Testis (tissue), 3 donors: ENCODE data around the gene FMNL2. TPM values are rescaled to one million over a fixed set of nuclear protein-coding genes. Genes with fewer than 3 reads are reported as not detected.
A peak's percentile ranks its signal among the peaks of the same experiment; 100 is the strongest.

Source experiments
- DNase-seq: peaks from one replicate; pipeline ENCODE4 v3.0.0-alpha.2; 2019
- H3K27ac ChIP-seq, 2 donors: fragments of 200-600 bp; sonication (generic); one replicate each; pipeline ENCODE4 v1.5.1; 2019
- H3K27me3 ChIP-seq: fragments of 200-600 bp; sonication (generic); one replicate; pipeline ENCODE4 v1.5.1; 2019
- H3K36me3 ChIP-seq: fragments of 200-600 bp; sonication (generic); one replicate; pipeline ENCODE4 v1.5.1; 2017; ENCODE audit warnings: low read depth; ENCODE audit errors: missing control alignments
- H3K4me1 ChIP-seq: fragments of 200-600 bp; sonication (generic); one replicate; pipeline ENCODE4 v1.5.1; 2019
- H3K4me3 ChIP-seq, 2 donors: fragments of 200-600 bp; sonication (generic); one replicate each; pipeline ENCODE4 v1.5.1; 2017 to 2019
- H3K9me3 ChIP-seq: fragments of 200-600 bp; sonication (generic); one replicate; pipeline ENCODE4 v1.5.1; 2017
- CTCF ChIP-seq, 3 experiments: fragments of 450-650 bp in 2 of 3; fragments of 200-600 bp in 1 of 3; sonication (generic) in 1 of 3; IDR thresholded peaks; one replicate each; pipeline ENCODE4 v1.5.1; 2016 to 2019; ENCODE audit warnings: antibody characterized with exemption in 3 of 3, mild to moderate bottlenecking in 2 of 3, moderate library complexity in 1 of 3
- POLR2A ChIP-seq: fragments of 450-650 bp; IDR thresholded peaks from one replicate; pipeline ENCODE4 v1.6.1; 2017; ENCODE audit warnings: antibody characterized with exemption, mild to moderate bottlenecking, moderate library complexity
- WGBS, 2 donors: methylation state at CpG; one replicate each; pipeline ENCODE4 v1.1.5; 2018; 5-methylcytosine and 5-hydroxymethylcytosine counted together
- intact Hi-C: fragments of 100-400 bp; cut with DNase I; formaldehyde crosslinking; loops from one replicate; pipeline ENCODE4 v1.15.1; 2023; ENCODE audit warnings: low total_unique reads
- polyA plus RNA-seq: library from polyadenylated mRNA; stranded (reverse); fragments of 350-450 nt; fragmentation: Illumina TruSeq; extraction: RNeasy Lipid Tissue Mini Kit (QIAGEN cat#74804); gene quantifications from one replicate; pipeline ENCODE4 v1.2.3, GENCODE V29; 2014; ENCODE audit warnings: low read depth, low replicate concordance; ENCODE audit not compliant: insufficient read depth
- total RNA-seq, 2 donors: library from RNA; depleted of rRNA; stranded (reverse); fragments of >200 nt; gene quantifications; one replicate each; pipeline ENCODE4 v1.2.3, GENCODE V29; 2016

Gene FMNL2
- total and polyA plus RNA-seq, 3 donors from 2014 or later = 15.4 to 19.8 (median 16.8) TPM

GRCh38 chr2:152623775-152624174 lies 288.8 kb downstream of the FMNL2 start:
- Histone ChIP-seq H3K9me3 (no peaks in the 10 kb centered on the region), H3K27ac (no peak overlapping the region), H3K4me1 (peaks cover 3% of the 10 kb centered on the region), H3K36me3 (no peaks in the 10 kb centered on the region), H3K4me3 (no peak overlapping the region), H3K27me3 (no peaks in the 10 kb centered on the region)
- no peak for TF ChIP-seq CTCF (IDR thresholded peaks at IDR 0.05)
- TF ChIP-seq POLR2A = no peak
- 96 to 100% methylated on average over 1 of the region's 2 CpGs for WGBS, 2 donors
- intact Hi-C loops = no loop called here
- no peak for DNase-seq

DNA sequence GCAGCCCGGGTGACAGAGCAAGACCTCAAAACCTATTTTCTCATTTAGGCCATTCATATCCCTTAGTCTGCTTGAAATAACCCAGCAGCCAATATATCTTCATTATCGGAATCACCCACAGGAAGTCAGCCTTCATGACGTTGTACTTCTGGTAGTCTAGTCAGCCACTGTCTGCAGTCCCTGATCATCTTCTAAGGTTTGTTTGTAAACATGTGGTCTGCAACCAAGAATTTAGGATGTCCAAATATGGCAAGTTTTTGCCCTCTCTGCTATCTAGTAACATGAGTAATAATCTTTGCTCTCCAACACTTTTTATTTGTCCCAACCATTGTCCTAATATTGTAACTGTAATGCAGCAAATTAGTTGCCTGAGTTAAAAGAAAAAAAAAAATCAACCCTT lies 289.8 kb downstream of the FMNL2 start:
- WGBS, 2 donors = 70 to 79% methylated on average over 3 of the region's 3 CpGs
- Histone ChIP-seq H3K4me1 (peaks cover 3% of the 10 kb centered on the region), H3K27ac (no peak overlapping the region), H3K9me3 (no peaks in the 10 kb centered on the region), H3K4me3 (no peak overlapping the region), H3K27me3 (no peaks in the 10 kb centered on the region), H3K36me3 (no peaks in the 10 kb centered on the region)
- intact Hi-C loops = no loop called here
- no peak for TF ChIP-seq POLR2A
- DNase-seq = no peak

DNA sequence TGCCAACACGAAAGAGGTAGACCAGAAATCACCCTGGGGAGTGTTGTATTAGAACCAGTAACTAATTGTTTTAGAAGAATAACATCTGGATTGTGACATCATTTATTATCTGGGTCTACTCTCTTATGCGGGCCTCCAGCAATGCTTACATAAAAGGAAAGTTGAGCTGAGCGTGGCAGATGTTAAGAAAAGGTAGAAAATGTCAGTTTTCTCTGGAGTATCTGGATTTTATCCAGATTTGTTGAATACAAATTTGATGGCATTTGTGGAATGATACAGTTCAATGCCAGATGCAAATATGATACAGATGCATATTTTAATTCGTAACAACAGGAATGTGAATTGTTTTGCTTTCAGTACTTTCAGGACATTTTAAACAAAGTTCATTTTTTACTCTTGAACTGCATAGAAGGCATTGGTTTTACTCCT lies 292.0 kb downstream of the FMNL2 start:
- WGBS, 2 donors = 39 to 58% methylated on average over 4 of the region's 4 CpGs
- no peak for DNase-seq
- TF ChIP-seq POLR2A (no peak), CTCF (IDR thresholded peaks at IDR 0.05) (no peak)
- intact Hi-C loops = no loop called here
- Histone ChIP-seq H3K27ac (no peak overlapping the region), H3K9me3 (no peaks in the 10 kb centered on the region), H3K4me3 (no peak overlapping the region), H3K36me3 (no peaks in the 10 kb centered on the region), H3K4me1 (peaks cover 3% of the 10 kb centered on the region), H3K27me3 (no peaks in the 10 kb centered on the region)

- WGBS, 2 donors = 16 to 22% methylated on average over 1 of the region's 1 CpG
- intact Hi-C loops = no loop called here
- DNase-seq = no peak
- Histone ChIP-seq H3K4me3 (no peak overlapping the region), H3K36me3 (no peaks in the 10 kb centered on the region), H3K9me3 (no peaks in the 10 kb centered on the region), H3K4me1 (peaks cover 3% of the 10 kb centered on the region), H3K27ac (no peak overlapping the region), H3K27me3 (no peaks in the 10 kb centered on the region)
- TF ChIP-seq POLR2A = no peak
- peak in 2 of 3 experiments; percentile 47 to 56 for TF ChIP-seq CTCF (IDR thresholded peaks at IDR 0.05)
Observed at GRCh38 chr2:152627351-152627957, 292.5 kb downstream of the FMNL2 start.

DNA sequence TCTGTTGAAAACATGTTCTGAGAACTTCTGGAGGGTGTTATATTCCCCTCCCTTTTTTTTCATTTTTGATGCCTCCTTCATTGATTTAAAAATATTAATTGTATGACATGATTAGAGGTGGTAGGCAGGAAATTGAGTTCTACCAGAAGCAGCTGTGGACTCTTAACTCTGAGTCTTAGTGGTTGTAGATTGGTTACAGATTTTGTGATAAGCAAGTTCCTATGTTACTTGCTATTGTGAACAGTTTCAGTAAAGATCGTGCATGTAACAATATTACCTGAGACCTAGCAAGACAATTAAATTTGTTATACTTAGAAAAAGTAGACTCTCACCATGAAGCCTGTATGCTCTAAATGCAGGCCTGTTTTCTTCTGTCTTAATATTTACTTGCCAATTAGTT lies 294.2 kb downstream of the FMNL2 start:
- H3K4me1 ChIP-seq = peaks cover 3% of the 10 kb centered on the region
- no peak for DNase-seq
- no peaks in the 10 kb centered on the region for H3K9me3 ChIP-seq
- TF ChIP-seq POLR2A = no peak
- TF ChIP-seq CTCF (IDR thresholded peaks at IDR 0.05) = no peak
- no peaks in the 10 kb centered on the region for H3K27me3 ChIP-seq
- WGBS, 2 donors = 60 to 75% methylated on average over 1 of the region's 1 CpG
- no peaks in the 10 kb centered on the region for H3K36me3 ChIP-seq
- intact Hi-C loops = no loop called here
- H3K4me3 ChIP-seq = no peak overlapping the region
- no peak overlapping the region for H3K27ac ChIP-seq
